NCI-H1436 (cell line): ENCODE data around the gene SPHK1.
A peak's percentile ranks its signal among the peaks of the same experiment; 100 is the strongest.

Source experiments
- DNase-seq: peaks from one replicate; lab custom pipeline; 2025; lab: John Stamatoyannopoulos, UW

The SPHK1 gene

GRCh38 chr17:76407509-76407908, 23.1 kb downstream of the SPHK1 start:
- no peak for DNase-seq

GRCh38 chr17:76408037-76408849, 23.8 kb downstream of the SPHK1 start:
- DNase-seq, result peak; percentile 42

GRCh38 chr17:76410328-76410965, 26.0 kb downstream of the SPHK1 start:
- DNase-seq, result no peak

- no peak for DNase-seq
These were observed 26.8 kb downstream of the SPHK1 start for GRCh38 chr17:76411247-76411646.

GRCh38 chr17:76414334-76415295, 30.2 kb downstream of the SPHK1 start:
- peak; percentile 33 for DNase-seq

GRCh38 chr17:76415786-76416185, 31.4 kb downstream of the SPHK1 start:
- DNase-seq, result no peak

- no peak for DNase-seq
These were observed 32.0 kb downstream of the SPHK1 start for GRCh38 chr17:76416457-76416856.

GRCh38 chr17:76416899-76417298, 32.5 kb downstream of the SPHK1 start:
- no peak for DNase-seq

- DNase-seq, result no peak
These were observed 33.2 kb downstream of the SPHK1 start for GRCh38 chr17:76417499-76418143.

- no peak for DNase-seq
These were observed 35.3 kb downstream of the SPHK1 start for GRCh38 chr17:76419576-76420260.

GRCh38 chr17:76420356-76421043, 36.1 kb downstream of the SPHK1 start:
- no peak for DNase-seq

- DNase-seq, result no peak
These were observed 36.6 kb downstream of the SPHK1 start for GRCh38 chr17:76421044-76421407.

- no peak for DNase-seq
These were observed 38.0 kb downstream of the SPHK1 start for GRCh38 chr17:76422406-76422805.

GRCh38 chr17:76422860-76423259, 38.5 kb downstream of the SPHK1 start:
- no peak for DNase-seq

- DNase-seq, result no peak
These were observed 42.4 kb downstream of the SPHK1 start for GRCh38 chr17:76426853-76427252.

GRCh38 chr17:76427501-76428231, 43.3 kb downstream of the SPHK1 start:
- DNase-seq, result no peak

GRCh38 chr17:76428511-76428910, 44.1 kb downstream of the SPHK1 start:
- DNase-seq, result no peak

- DNase-seq, result no peak
These were observed 47.1 kb downstream of the SPHK1 start for GRCh38 chr17:76431509-76431908.

- no peak for DNase-seq
These were observed 47.6 kb downstream of the SPHK1 start for GRCh38 chr17:76432004-76432403.

GRCh38 chr17:76432712-76433336, 48.4 kb downstream of the SPHK1 start:
- DNase-seq, result no peak
